ENCODE measurements around the gene MAGI1.

- TF ChIP-seq CTCF (IDR thresholded peaks at IDR 0.05) (no peak), EZH2 (IDR thresholded peaks at IDR 0.05; ENCODE audit: borderline replicate concordance, insufficient read depth, low read depth, low read length, poor library complexity, severe bottlenecking) (no peak)
Measured at GRCh38 chr3:66041828-66042227, 3.1 kb upstream of the MAGI1 start.
